Measurements from ENCODE around the gene SGSM2.
A peak's percentile ranks its signal among the peaks of the same experiment; 100 is the strongest.

SGSM2 gene

GRCh38 chr17:2392252-2393173 lies 55.2 kb downstream of the SGSM2 start:
- Histone ChIP-seq H3K9me3 (ENCODE audit: control insufficient read depth, insufficient read depth, low read length) (no peaks in the 10 kb centered on the region), H3K4me1 (ENCODE audit: control insufficient read depth, insufficient read depth, low read length) (peaks cover 15% of the 10 kb centered on the region), H3K27me3 (ENCODE audit: control insufficient read depth, insufficient read depth, low read length) (no peaks in the 10 kb centered on the region), H3K36me3 (ENCODE audit: control insufficient read depth, insufficient read depth, low read length) (no peaks in the 10 kb centered on the region), H3K4me3 (ENCODE audit: low read depth, low read length) (peak overlapping the region; percentile 71), H3K9ac (ENCODE audit: low read depth, low read length) (peak overlapping the region; percentile 73)

DNA sequence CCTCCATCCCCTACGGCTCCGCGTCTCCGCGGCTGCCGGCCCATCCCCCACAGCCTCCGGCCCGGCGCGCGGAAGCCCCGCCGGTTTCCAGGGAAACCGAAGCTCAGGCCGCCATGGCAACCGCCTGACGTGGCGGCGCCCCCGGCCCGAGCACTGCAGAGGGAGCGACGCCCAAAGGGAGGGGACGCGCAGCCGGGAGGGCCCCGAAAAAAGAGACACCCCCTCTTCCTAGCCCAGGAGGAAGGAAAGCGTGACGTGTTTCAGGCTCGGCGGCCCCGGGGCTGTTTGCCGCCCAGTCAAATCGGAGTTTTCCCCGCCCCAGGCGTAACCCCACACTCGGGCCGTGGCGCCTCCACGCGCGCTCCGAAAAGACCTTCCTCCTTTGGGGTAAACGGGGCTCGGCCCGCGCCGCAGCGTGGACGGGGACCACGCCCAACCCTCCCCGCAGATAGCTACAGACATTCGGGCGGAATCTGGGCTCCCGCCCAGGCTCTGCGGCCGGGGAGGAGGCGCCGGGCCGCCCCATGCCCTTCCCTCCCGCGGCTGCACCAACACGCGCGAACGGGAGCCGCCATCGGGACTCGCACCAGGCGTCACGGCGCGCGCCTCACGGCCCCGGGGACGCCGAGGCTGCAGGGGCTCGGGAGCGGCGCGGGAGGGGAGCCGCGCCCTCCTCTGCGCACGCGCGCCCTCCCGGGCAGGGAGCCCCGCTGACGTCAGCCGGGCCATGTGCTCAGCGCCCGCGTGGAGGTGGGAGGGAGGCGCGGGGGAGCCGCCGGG lies 56.1 kb downstream of the SGSM2 start:
- no peaks in the 10 kb centered on the region for H3K27me3 ChIP-seq (ENCODE audit: control insufficient read depth, insufficient read depth, low read length)
- peak overlapping the region; percentile 75 for H3K4me3 ChIP-seq (ENCODE audit: low read depth, low read length)
- H3K4me1 ChIP-seq (ENCODE audit: control insufficient read depth, insufficient read depth, low read length), result peaks cover 22% of the 10 kb centered on the region
- no peaks in the 10 kb centered on the region for H3K36me3 ChIP-seq (ENCODE audit: control insufficient read depth, insufficient read depth, low read length)
- H3K9ac ChIP-seq (ENCODE audit: low read depth, low read length), result peak overlapping the region; percentile 65
- no peaks in the 10 kb centered on the region for H3K9me3 ChIP-seq (ENCODE audit: control insufficient read depth, insufficient read depth, low read length)

GRCh38 chr17:2393954-2394749 lies 56.9 kb downstream of the SGSM2 start:
- no peaks in the 10 kb centered on the region for H3K9me3 ChIP-seq (ENCODE audit: control insufficient read depth, insufficient read depth, low read length)
- H3K4me1 ChIP-seq (ENCODE audit: control insufficient read depth, insufficient read depth, low read length), result peaks cover 22% of the 10 kb centered on the region
- H3K36me3 ChIP-seq (ENCODE audit: control insufficient read depth, insufficient read depth, low read length), result no peaks in the 10 kb centered on the region
- no peak overlapping the region for H3K9ac ChIP-seq (ENCODE audit: low read depth, low read length)
- no peaks in the 10 kb centered on the region for H3K27me3 ChIP-seq (ENCODE audit: control insufficient read depth, insufficient read depth, low read length)
- H3K4me3 ChIP-seq (ENCODE audit: low read depth, low read length), result peak overlapping the region; percentile 41

DNA sequence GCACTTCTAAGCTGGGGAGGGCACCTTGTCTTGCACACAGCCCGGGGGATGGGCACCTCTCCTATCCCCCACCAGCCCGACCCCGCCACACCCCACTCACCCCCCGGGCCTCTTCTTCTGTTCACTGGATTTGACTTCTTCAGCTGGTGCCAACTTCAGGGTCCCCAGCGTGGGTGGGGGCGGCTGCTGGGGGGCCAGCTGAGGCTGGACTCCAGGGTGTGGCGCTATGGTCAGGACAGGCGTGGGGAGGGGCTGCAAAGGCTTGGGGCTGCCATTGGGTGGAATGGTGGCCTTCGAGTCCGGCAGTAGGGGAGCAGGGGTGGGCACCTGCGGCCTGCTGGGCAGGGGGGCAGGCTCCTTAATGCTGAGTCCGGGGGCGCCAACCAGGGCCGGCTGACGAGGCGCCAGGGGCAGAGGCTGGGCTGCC lies 57.5 kb downstream of the SGSM2 start:
- no peaks in the 10 kb centered on the region for H3K36me3 ChIP-seq (ENCODE audit: control insufficient read depth, insufficient read depth, low read length)
- no peak overlapping the region for H3K9ac ChIP-seq (ENCODE audit: low read depth, low read length)
- H3K9me3 ChIP-seq (ENCODE audit: control insufficient read depth, insufficient read depth, low read length), result no peaks in the 10 kb centered on the region
- H3K27me3 ChIP-seq (ENCODE audit: control insufficient read depth, insufficient read depth, low read length), result no peaks in the 10 kb centered on the region
- peaks cover 22% of the 10 kb centered on the region for H3K4me1 ChIP-seq (ENCODE audit: control insufficient read depth, insufficient read depth, low read length)
- H3K4me3 ChIP-seq (ENCODE audit: low read depth, low read length), result no peak overlapping the region

GRCh38 chr17:2395258-2396181 lies 58.2 kb downstream of the SGSM2 start:
- H3K4me1 ChIP-seq (ENCODE audit: control insufficient read depth, insufficient read depth, low read length), result peaks cover 22% of the 10 kb centered on the region
- H3K27me3 ChIP-seq (ENCODE audit: control insufficient read depth, insufficient read depth, low read length), result no peaks in the 10 kb centered on the region
- no peak overlapping the region for H3K9ac ChIP-seq (ENCODE audit: low read depth, low read length)
- H3K36me3 ChIP-seq (ENCODE audit: control insufficient read depth, insufficient read depth, low read length), result no peaks in the 10 kb centered on the region
- no peaks in the 10 kb centered on the region for H3K9me3 ChIP-seq (ENCODE audit: control insufficient read depth, insufficient read depth, low read length)
- H3K4me3 ChIP-seq (ENCODE audit: low read depth, low read length), result peak overlapping the region; percentile 61

DNA sequence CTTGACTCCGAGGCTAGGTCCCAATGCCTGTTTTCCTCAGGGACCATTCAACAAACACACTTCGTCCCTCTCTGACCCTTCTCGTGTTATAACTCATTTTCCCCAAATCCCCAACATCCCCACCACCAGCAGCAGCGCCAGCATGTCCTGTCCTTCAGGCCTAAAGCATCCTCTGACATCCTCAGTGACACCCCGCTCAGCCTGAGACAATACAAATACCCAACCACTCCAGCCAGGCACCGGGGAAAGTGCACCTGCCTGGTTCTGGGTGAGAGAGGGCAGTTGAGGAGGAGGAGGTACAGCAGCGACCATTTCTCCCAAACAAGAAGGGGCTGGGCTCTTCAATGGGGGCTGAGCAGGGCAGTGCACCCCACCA lies 58.9 kb downstream of the SGSM2 start:
- peak overlapping the region; percentile 60 for H3K9ac ChIP-seq (ENCODE audit: low read depth, low read length)

DNA sequence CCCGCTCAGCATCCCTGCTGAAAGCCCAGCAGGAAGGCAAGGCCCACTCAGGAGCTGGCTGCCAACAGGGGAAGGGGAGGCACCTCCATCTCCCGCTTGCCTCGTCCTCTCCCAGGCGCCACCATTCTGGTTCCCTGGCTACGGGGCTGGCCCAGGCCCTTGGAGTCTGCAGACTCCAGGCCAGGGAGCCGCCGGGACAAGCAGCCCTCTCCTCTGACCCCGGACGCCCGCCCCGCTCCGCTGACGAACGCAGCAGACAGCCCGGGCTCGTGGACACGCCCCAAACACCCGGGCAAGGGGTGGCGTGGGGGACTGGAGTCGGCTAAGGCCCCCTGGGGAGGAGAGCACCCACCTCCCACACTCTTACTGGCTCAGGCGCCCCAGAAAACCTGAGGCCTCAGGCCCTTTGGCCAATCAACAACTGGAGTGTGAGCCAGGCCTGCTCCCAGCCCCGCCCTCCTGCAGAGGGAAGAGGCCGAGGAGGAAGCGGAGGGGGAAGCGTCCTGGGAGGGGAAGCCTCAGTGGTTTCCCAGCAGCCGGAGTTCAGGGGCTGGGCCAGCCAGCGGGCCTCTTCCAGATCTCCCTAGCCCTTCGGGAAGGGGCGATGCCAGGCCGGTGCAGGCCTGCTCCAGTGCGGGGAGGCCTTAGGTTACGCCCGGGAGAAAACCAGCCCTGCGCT lies 59.4 kb downstream of the SGSM2 start:
- peaks cover 22% of the 10 kb centered on the region for H3K4me1 ChIP-seq (ENCODE audit: control insufficient read depth, insufficient read depth, low read length)
- H3K9me3 ChIP-seq (ENCODE audit: control insufficient read depth, insufficient read depth, low read length), result no peaks in the 10 kb centered on the region
- H3K9ac ChIP-seq (ENCODE audit: low read depth, low read length), result peak overlapping the region; percentile 60
- H3K27me3 ChIP-seq (ENCODE audit: control insufficient read depth, insufficient read depth, low read length), result no peaks in the 10 kb centered on the region
- H3K36me3 ChIP-seq (ENCODE audit: control insufficient read depth, insufficient read depth, low read length), result no peaks in the 10 kb centered on the region
- peak overlapping the region; percentile 61 for H3K4me3 ChIP-seq (ENCODE audit: low read depth, low read length)

More for the DNA sequence above, 58.9 kb downstream of the SGSM2 start:
- no peaks in the 10 kb centered on the region for H3K9me3 ChIP-seq (ENCODE audit: control insufficient read depth, insufficient read depth, low read length)
- peak overlapping the region; percentile 61 for H3K4me3 ChIP-seq (ENCODE audit: low read depth, low read length)
- H3K36me3 ChIP-seq (ENCODE audit: control insufficient read depth, insufficient read depth, low read length), result no peaks in the 10 kb centered on the region
- H3K27me3 ChIP-seq (ENCODE audit: control insufficient read depth, insufficient read depth, low read length), result no peaks in the 10 kb centered on the region
- peaks cover 22% of the 10 kb centered on the region for H3K4me1 ChIP-seq (ENCODE audit: control insufficient read depth, insufficient read depth, low read length)

GRCh38 chr17:2397247-2398171 lies 60.2 kb downstream of the SGSM2 start:
- H3K36me3 ChIP-seq (ENCODE audit: control insufficient read depth, insufficient read depth, low read length), result no peaks in the 10 kb centered on the region

DNA sequence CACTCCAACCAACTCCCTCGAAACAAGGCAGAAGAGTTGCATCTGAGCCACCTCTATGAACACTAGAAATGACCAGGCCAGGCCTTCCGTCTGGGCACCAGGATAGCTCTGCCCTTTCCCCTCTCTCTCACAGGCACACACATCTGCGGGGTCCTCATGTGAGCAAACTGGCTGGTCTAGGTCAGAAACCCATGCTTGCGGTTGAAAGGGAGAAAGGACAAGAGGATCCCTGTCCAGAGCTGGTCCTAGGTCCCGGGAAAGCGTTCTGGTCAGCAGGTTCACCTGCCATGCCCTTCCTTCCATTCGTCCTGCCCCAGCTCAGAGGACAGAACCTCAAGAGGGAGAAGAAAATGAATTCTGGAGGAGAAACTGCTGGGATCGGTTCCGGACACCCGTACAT lies 60.9 kb downstream of the SGSM2 start:
- Histone ChIP-seq H3K4me3 (ENCODE audit: low read depth, low read length) (peak overlapping the region; percentile 54), H3K4me1 (ENCODE audit: control insufficient read depth, insufficient read depth, low read length) (peaks cover 25% of the 10 kb centered on the region), H3K9ac (ENCODE audit: low read depth, low read length) (peak overlapping the region; percentile 42), H3K9me3 (ENCODE audit: control insufficient read depth, insufficient read depth, low read length) (no peaks in the 10 kb centered on the region), H3K27me3 (ENCODE audit: control insufficient read depth, insufficient read depth, low read length) (no peaks in the 10 kb centered on the region), H3K36me3 (ENCODE audit: control insufficient read depth, insufficient read depth, low read length) (no peaks in the 10 kb centered on the region)

More at GRCh38 chr17:2397247-2398171, 60.2 kb downstream of the SGSM2 start:
- H3K4me1 ChIP-seq (ENCODE audit: control insufficient read depth, insufficient read depth, low read length), result peaks cover 22% of the 10 kb centered on the region
- peak overlapping the region; percentile 61 for H3K4me3 ChIP-seq (ENCODE audit: low read depth, low read length)
- H3K27me3 ChIP-seq (ENCODE audit: control insufficient read depth, insufficient read depth, low read length), result no peaks in the 10 kb centered on the region
- H3K9ac ChIP-seq (ENCODE audit: low read depth, low read length), result no peak overlapping the region
- no peaks in the 10 kb centered on the region for H3K9me3 ChIP-seq (ENCODE audit: control insufficient read depth, insufficient read depth, low read length)

All from iPS-15b (cell line).